Right lobe of liver (tissue), 6 donors: ENCODE measurements around the gene CCL28. TPM values are rescaled to one million over a fixed set of nuclear protein-coding genes. Genes with fewer than 3 reads are reported as not detected.
"Not testable (repeated sequence)": the region's sequence is repeated elsewhere in the genome, so short reads cannot be mapped to it uniquely, and the experiment has no call there.

ENCODE experiments used
- ATAC-seq, 4 donors: fragments of 200-7000 bp; cut with Tn5 transposase; one replicate each; pipeline ENCODE4 v1.9.1; 2020; ENCODE audit warnings: mild to moderate bottlenecking in 4 of 4, moderate library complexity in 4 of 4
- DNase-seq, 3 donors: peaks; one replicate each; pipeline ENCODE4 v3.0.0-alpha.2; 2020
- H3K27ac ChIP-seq, 3 donors: fragments of 200-600 bp; one replicate each; pipeline ENCODE4 v1.8.0; 2022
- H3K27me3 ChIP-seq, 2 donors: fragments of 200-600 bp; one replicate each; pipeline ENCODE4 v1.8.0; 2022
- H3K36me3 ChIP-seq, 4 donors: fragments of 200-600 bp; sonication (generic) in 1 of 4; one replicate each; pipeline versions ENCODE4 v1.5.1 to v1.8.0; 2017 to 2022; ENCODE audit warnings: control low read depth in 1 of 4
- H3K4me1 ChIP-seq, 4 donors: fragments of 200-600 bp; sonication (generic) in 1 of 4; one replicate each; pipeline versions ENCODE4 v1.5.1 to v1.8.0; 2017 to 2022; ENCODE audit warnings: control low read depth in 1 of 4
- H3K4me3 ChIP-seq, 3 donors: fragments of 200-600 bp; one replicate each; pipeline ENCODE4 v1.8.0; 2022
- H3K9me3 ChIP-seq, 4 donors: fragments of 200-600 bp; sonication (generic) in 1 of 4; one replicate each; pipeline versions ENCODE4 v1.5.1 to v1.8.0; 2017 to 2022; ENCODE audit warnings: control low read depth in 1 of 4
- CTCF ChIP-seq, 4 donors: fragments of 200-600 bp in 3 of 4; fragments of 450-650 bp in 1 of 4; IDR thresholded peaks; one replicate each; pipeline versions ENCODE4 v1.5.1 to v1.8.0; 2016 to 2022; ENCODE audit warnings: antibody characterized with exemption in 4 of 4, mild to moderate bottlenecking in 2 of 4
- POLR2A ChIP-seq: fragments of 450-650 bp; IDR thresholded peaks from one replicate; pipeline ENCODE4 v1.6.1; 2017; ENCODE audit warnings: antibody characterized with exemption, mild to moderate bottlenecking
- whole genome bisulfite sequencing: methylation state at CpG from one replicate; pipeline ENCODE4 v1.1.6; 2018; ENCODE audit warnings: low coverage, low lambda C conversion rate; ENCODE audit not compliant: insufficient coverage; ENCODE audit errors: missing lambda C conversion rate; 5-methylcytosine and 5-hydroxymethylcytosine counted together
- intact Hi-C, 2 donors: fragments of 100-400 bp; cut with DNase I; formaldehyde crosslinking; loops; one replicate each; pipeline versions ENCODE4 v1.11.2 to v1.14.1; 2022
- total RNA-seq, 6 experiments: library from RNA; depleted of rRNA in 2 of 6; stranded (reverse); fragments of >200 nt in 2 of 6; fragmentation: NEBNext Ultra II Directional in 3 of 6; extraction: Animal tissue kit (Norgen Biotek cat#: 25700) in 3 of 6; gene quantifications; one replicate each; pipeline versions ENCODE4 v1.1.0 to v1.2.4, GENCODE V29; 2016 to 2023
- donor health status: DM: no; HTN: yes; CAD: no.
- donor health status: DM: no; HTN: no; CAD: no.
- donor health status: DM: no; HTN: no; CAD: no.
- donor health status: DM: no; HTN: yes; CAD: no.
- donor health status: DM: no; HTN: yes; CAD: no.

CCL28 gene
- total RNA-seq, 6 experiments from 2014 or later = 1.00 to 2.3 (median 1.3) TPM

- intact Hi-C loops = no loop called here
These were observed 1.8 kb upstream of the CCL28 start for GRCh38 chr5:43413966-43414365.

GRCh38 chr5:43412644-43413043 is 453 bp upstream of the CCL28 start:
- TF ChIP-seq POLR2A = no peak
- no peak for TF ChIP-seq CTCF (IDR thresholded peaks at IDR 0.05)
- no peaks in the 10 kb centered on the region for H3K4me1 ChIP-seq
- no peak for ATAC-seq
- DNase-seq = no peak
- H3K27ac ChIP-seq = no peak overlapping the region
- H3K36me3 ChIP-seq = no peaks in the 10 kb centered on the region
- no peaks in the 10 kb centered on the region for H3K9me3 ChIP-seq
- WGBS = 83% methylated on average over 1 of the region's 1 CpG
- intact Hi-C loops = no loop called here
- H3K4me3 ChIP-seq = no peak overlapping the region
- H3K27me3 ChIP-seq = no peaks in the 10 kb centered on the region

More at GRCh38 chr5:43413966-43414365, 1.8 kb upstream of the CCL28 start:
- ATAC-seq = no peak
- WGBS = 80% methylated on average over 2 of the region's 2 CpGs
- Histone ChIP-seq H3K27ac (no peak overlapping the region), H3K4me1 (no peaks in the 10 kb centered on the region), H3K27me3 (no peaks in the 10 kb centered on the region), H3K4me3 (no peak overlapping the region), H3K36me3 (no peaks in the 10 kb centered on the region), H3K9me3 (no peaks in the 10 kb centered on the region)
- no peak for TF ChIP-seq CTCF (IDR thresholded peaks at IDR 0.05)
- no peak for TF ChIP-seq POLR2A
- no peak for DNase-seq

- DNase-seq (no peak), ATAC-seq (no peak)
- intact Hi-C loops = no loop called here
- H3K36me3 ChIP-seq = no peaks in the 10 kb centered on the region
- H3K9me3 ChIP-seq = no peaks in the 10 kb centered on the region
- 64% methylated on average over 3 of the region's 3 CpGs for WGBS
- H3K4me1 ChIP-seq = no peaks in the 10 kb centered on the region
- TF ChIP-seq POLR2A = no peak
- TF ChIP-seq CTCF (IDR thresholded peaks at IDR 0.05) = no peak
- no peaks in the 10 kb centered on the region for H3K27me3 ChIP-seq
- no peak overlapping the region for H3K4me3 ChIP-seq
- H3K27ac ChIP-seq = no peak overlapping the region
These were observed 696 bp downstream of the CCL28 start for GRCh38 chr5:43411495-43411894.

- Histone ChIP-seq H3K36me3 (no peaks in the 10 kb centered on the region), H3K4me1 (no peaks in the 10 kb centered on the region), H3K27ac (no peak overlapping the region), H3K9me3 (no peaks in the 10 kb centered on the region), H3K27me3 (no peaks in the 10 kb centered on the region), H3K4me3 (no peak overlapping the region)
- no peak for DNase-seq
- TF ChIP-seq POLR2A (no peak), CTCF (IDR thresholded peaks at IDR 0.05) (no peak)
- no peak for ATAC-seq
- intact Hi-C loops = no loop called here
- 77% methylated on average over 5 of the region's 7 CpGs for WGBS
These were observed 1.8 kb downstream of the CCL28 start for GRCh38 chr5:43410414-43410813.

GRCh38 chr5:43409809-43410271 is 2.4 kb downstream of the CCL28 start:
- H3K4me1 ChIP-seq = no peaks in the 10 kb centered on the region
- H3K36me3 ChIP-seq = no peaks in the 10 kb centered on the region
- H3K9me3 ChIP-seq = no peaks in the 10 kb centered on the region
- TF ChIP-seq CTCF (IDR thresholded peaks at IDR 0.05) = no peak
- TF ChIP-seq POLR2A = no peak
- no peaks in the 10 kb centered on the region for H3K27me3 ChIP-seq
- intact Hi-C loops = no loop called here
- no peak overlapping the region for H3K27ac ChIP-seq
- ATAC-seq (peak in 1 of 4 donors; percentile 42), DNase-seq (no peak)
- H3K4me3 ChIP-seq = no peak overlapping the region
- 55% methylated on average over 2 of the region's 2 CpGs for WGBS

GRCh38 chr5:43402524-43403066 is 9.6 kb downstream of the CCL28 start:
- H3K4me3 ChIP-seq, DNase-seq, intact Hi-C loops, H3K36me3 ChIP-seq, H3K4me1 ChIP-seq, H3K27ac ChIP-seq, H3K27me3 ChIP-seq, H3K9me3 ChIP-seq, ATAC-seq: not testable (repeated sequence)
- WGBS = 78% methylated on average over 11 of the region's 16 CpGs
